ENCODE measurements around the gene CTRL.

Gene CTRL

GRCh38 chr16:67892375-67892774, 39.3 kb downstream of the CTRL start:
- no peak for DNase-seq (ENCODE audit: low read depth, low spot score)

GRCh38 chr16:67888331-67888730, 43.3 kb downstream of the CTRL start:
- no peak for DNase-seq (ENCODE audit: low read depth, low spot score)

GRCh38 chr16:67886387-67886786, 45.3 kb downstream of the CTRL start:
- DNase-seq (ENCODE audit: low read depth, low spot score) = no peak

- DNase-seq (ENCODE audit: low read depth, low spot score) = no peak
Measured at GRCh38 chr16:67885976-67886375, 45.7 kb downstream of the CTRL start.

GRCh38 chr16:67885545-67885944, 46.1 kb downstream of the CTRL start:
- no peak for DNase-seq (ENCODE audit: low read depth, low spot score)

GRCh38 chr16:67884684-67885083, 47.0 kb downstream of the CTRL start, which contains the start of gene NRN1L:
TSS of gene NRN1L (plus strand) at chr16:67884885. CDS start at chr16:67884904, 19 bp downstream.
- DNase-seq (ENCODE audit: low read depth, low spot score) = peak; percentile 68

GRCh38 chr16:67883872-67884261, 47.8 kb downstream of the CTRL start:
- no peak for DNase-seq (ENCODE audit: low read depth, low spot score)

- DNase-seq (ENCODE audit: low read depth, low spot score) = no peak
Measured at GRCh38 chr16:67883146-67883871, 48.4 kb downstream of the CTRL start.

GRCh38 chr16:67882374-67883145, 49.1 kb downstream of the CTRL start:
- DNase-seq (ENCODE audit: low read depth, low spot score) = no peak

GRCh38 chr16:67881621-67882161, 50.0 kb downstream of the CTRL start:
- DNase-seq (ENCODE audit: low read depth, low spot score) = no peak

GRCh38 chr16:67880584-67880983, 51.1 kb downstream of the CTRL start:
- DNase-seq (ENCODE audit: low read depth, low spot score) = no peak

GRCh38 chr16:67879936-67880335, 51.7 kb downstream of the CTRL start:
- no peak for DNase-seq (ENCODE audit: low read depth, low spot score)

All from iPS DF 19.7 (cell line).